Measurements from ENCODE around the gene SUFU. TPM values are rescaled to one million over a fixed set of nuclear protein-coding genes. Genes with fewer than 3 reads are reported as not detected.
A peak's percentile ranks its signal among the peaks of the same experiment; 100 is the strongest.

SUFU gene
- total RNA-seq, 1 experiment from 2014 or later, result 4.0 TPM

DNA sequence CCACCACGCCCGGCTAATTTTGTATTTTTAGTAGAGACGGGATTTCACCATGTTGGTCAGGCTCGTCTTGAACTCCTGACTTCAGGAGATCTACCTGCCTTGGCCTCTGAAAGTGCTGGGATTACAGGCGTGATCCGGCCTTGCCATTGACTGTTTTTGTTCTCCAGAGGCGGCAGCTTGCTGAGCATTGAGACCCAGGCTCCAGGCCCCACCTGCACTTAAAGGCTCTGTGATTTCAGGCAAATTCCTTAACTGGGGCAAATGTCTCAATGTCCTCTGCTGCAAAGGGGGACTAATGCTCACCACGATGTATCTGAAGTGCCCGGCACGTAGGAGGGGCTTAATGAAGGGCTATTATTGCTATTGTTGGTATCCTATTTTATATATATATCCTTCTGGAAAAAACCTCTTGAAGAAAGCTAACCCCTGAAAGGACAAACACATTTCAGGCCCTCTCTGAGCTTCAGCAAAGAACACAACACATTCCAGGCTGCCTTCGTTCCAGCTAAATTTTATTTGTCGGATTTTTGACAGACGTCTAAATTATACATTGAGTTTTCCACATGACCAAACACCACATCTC lies 169.6 kb downstream of the SUFU start:
- no peak for DNase-seq (ENCODE audit: low read depth)

GRCh38 chr10:102673819-102674511 lies 170.2 kb downstream of the SUFU start:
- peak; percentile 84 for DNase-seq (ENCODE audit: low read depth)

- no peak for DNase-seq (ENCODE audit: low read depth)
These were observed 170.8 kb downstream of the SUFU start for GRCh38 chr10:102674566-102674965.

DNA sequence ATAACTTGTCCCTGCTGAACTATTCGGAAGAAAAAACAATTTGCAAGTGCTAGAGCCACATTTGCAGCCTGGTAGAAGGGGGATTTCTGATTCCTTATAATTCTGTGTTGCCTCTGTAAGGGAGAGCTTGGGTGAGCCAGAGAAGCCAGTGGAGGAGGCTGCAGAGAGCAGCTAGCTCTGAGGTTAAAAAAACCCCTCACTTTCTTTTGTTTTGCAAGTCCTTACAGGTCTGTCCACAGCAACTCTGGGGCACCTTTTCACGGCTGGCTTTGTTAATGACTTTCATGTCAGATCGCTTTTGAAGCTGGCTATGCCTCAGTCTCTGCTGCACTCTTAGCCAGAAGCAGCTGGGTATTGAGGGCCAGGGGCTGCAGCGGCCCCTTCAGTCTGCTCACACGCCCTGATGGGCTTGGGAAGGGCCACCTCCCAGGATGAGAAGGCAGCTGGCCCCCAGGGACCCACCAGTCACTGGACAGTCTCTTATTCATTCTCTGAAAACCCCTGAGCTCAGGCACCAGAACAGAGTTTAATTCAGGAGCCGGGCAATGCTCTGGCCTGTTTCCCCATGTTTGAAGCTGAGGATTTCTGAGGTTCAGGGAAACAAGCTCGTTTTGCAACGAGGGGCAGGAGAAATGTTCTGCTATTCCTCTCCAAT lies 171.4 kb downstream of the SUFU start:
- DNase-seq (ENCODE audit: low read depth), result no peak

DNA sequence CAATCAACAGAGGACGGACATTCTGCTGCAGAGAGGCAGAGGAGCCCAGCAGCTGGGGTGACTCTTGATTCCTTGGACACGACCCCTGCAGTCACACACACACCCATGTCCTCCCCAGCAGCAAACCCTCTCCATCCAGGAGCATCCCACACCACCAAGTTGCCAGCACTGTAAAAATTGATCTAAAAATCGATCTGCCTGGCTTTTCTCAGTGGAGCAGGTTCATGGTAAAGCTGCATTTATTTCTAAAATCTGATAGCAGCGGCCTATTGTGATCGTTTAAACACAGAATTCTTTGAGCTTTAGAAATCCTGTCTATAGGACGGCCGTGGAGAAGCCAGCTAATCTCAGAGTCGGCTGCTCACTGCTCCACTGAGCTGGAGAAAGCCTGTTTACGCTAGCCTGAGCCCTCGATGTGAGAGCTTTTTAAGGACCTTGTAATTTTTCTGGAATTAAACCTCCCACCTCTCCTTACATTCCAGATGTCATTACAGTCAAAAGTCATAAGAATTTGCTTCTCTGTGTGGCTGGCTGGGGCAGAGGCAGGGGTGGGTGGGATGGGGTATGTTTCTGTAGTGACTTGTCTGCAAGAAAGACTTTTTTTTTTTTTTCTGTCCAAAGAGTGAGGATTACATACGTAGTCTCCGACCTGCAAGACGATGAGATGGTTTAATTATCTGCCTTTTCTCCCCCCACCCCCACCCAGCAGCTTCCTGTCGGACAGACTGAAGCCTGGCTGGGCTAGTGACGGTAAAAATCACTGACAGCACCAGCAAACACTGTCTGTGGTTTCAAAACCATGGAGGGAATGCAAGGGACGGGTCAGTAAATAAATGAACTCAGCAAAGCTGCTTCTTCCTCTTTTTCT lies 172.1 kb downstream of the SUFU start:
- DNase-seq (ENCODE audit: low read depth), result peak; percentile 78

DNA sequence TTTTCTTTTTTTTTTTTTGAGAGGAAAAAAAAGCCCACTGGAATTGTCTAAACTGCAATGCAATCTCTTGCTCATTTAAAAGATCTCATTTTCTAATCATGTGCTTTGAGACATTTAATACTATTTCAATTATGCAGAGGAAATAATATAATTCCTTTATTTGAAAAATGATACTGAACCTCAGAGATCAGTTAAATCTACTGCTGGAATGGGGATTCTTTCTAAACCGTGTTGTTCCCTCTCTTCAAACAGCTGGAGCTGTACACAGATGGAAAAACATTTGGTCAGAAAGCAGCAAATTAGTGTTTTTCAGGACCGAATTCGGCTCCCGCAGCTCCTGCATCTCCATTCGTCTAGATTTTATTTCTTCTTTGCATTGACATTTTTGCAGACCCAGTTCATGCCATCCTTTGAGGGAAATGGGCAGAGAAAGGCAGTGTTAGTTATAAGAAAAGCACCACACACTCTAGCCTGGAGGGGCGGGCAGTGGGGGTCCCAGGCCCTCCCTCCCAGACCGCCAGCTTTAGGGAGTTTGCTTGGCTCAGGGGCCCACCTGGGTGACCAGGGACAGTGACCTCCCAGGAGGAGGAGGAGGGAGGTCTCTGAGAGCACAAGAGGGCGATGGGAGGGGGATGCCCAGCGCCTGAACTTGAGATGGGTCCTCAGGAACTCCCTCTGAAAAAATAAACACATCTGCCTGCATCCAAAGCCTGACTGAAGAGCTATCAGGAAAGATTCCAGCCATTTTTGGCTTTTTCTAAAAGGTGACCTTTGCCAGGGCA lies 173.0 kb downstream of the SUFU start:
- no peak for DNase-seq (ENCODE audit: low read depth)

- no peak for DNase-seq (ENCODE audit: low read depth)
These were observed 173.7 kb downstream of the SUFU start for GRCh38 chr10:102677331-102678067.

- DNase-seq (ENCODE audit: low read depth), result no peak
These were observed 174.3 kb downstream of the SUFU start for GRCh38 chr10:102678068-102678400.

DNA sequence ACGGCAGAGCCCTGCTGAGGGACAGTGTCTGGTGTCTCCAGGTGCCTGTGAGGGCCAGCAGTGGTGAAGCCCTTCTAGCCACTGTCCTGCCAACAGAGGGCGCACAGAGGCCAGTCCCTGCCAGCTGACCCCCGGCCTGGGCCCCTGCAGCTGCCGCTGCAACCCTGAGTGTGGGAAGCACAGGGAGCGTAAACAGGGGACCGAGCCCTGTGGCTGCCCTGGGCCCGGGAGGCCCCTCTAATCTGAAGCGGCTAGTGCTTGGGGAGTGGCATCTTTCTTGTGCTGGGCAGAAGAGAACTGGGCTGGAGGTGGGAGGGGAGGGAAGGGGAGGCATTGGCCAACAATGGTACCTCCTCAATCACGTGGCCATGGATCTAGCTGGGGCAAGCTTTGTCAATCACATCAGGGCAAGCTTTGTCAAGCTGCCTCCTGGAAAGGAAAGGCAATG lies 175.1 kb downstream of the SUFU start:
- peak; percentile 51 for DNase-seq (ENCODE audit: low read depth)

DNA sequence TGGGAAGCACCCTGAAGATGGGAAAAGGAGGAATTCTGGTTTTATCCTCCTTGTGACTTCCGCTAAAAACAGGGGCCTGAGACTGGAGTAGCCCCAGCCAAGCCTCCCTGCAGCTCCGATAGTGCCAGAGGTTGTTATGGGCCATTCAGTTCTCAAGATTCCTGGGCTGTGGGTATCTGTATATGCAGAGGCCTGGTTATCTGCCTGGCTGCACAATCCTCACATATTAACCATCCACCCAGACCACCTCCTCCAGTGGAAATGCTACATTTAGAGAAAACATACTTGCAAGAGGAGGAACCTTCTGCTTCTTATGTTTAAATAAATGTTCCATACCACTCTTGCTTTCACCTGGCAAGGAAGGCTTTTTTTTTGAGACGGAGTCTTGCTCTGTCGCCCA lies 175.8 kb downstream of the SUFU start:
- DNase-seq (ENCODE audit: low read depth), result no peak

GRCh38 chr10:102681696-102682095 lies 177.9 kb downstream of the SUFU start:
- DNase-seq (ENCODE audit: low read depth), result no peak

- DNase-seq (ENCODE audit: low read depth), result no peak
These were observed 178.6 kb downstream of the SUFU start for GRCh38 chr10:102682416-102682815.

DNA sequence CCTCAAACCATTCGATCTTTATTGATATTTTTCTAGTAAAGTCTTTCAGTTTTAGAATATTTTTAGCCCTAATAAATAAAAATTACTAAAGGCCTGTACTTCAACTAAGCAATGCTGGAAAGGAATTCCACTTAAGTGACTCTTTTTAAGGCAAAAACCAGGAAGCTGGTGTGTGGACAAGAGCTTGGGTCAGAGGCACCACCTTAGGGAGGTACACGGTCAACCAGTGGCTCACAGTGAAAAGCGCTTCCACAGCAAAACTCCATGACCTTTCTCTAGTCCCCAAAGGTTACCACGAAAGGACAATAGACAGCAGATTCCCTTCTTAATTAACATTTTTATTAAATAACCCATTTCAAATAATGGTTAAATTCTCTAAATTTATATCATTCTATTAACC lies 179.2 kb downstream of the SUFU start:
- DNase-seq (ENCODE audit: low read depth), result no peak

Other genes with a start within 250 kb of the SUFU start
- 19.9 and 28.9 TPM in 2 replicates for gene NFKB2, start 108.3 kb upstream of the SUFU start, total RNA-seq (2014; rRNA removed; shearing (Covaris generic))
- gene PSD, start 85.2 kb upstream of the SUFU start, total RNA-seq (2014; rRNA removed; shearing (Covaris generic)), result 0.24 and 1.5 TPM in 2 replicates
- 5.3 and 6.1 TPM in 2 replicates for gene FBXL15, start 83.1 kb upstream of the SUFU start, total RNA-seq (2014; rRNA removed; shearing (Covaris generic))
- gene CUEDC2, start 71.4 kb upstream of the SUFU start, total RNA-seq (2014; rRNA removed; shearing (Covaris generic)), result 43.4 and 53.6 TPM in 2 replicates
- not detected in 2 replicates for gene C10orf95, start 52.4 kb upstream of the SUFU start, total RNA-seq (2014; rRNA removed; shearing (Covaris generic))
- 116 and 179 TPM in 2 replicates for gene ACTR1A, start 1.3 kb upstream of the SUFU start, total RNA-seq (2014; rRNA removed; shearing (Covaris generic))
- 39.3 and 52.8 TPM in 2 replicates for gene TRIM8, start 140.5 kb downstream of the SUFU start, total RNA-seq (2014; rRNA removed; shearing (Covaris generic))
- 11.1 and 12.3 TPM in 2 replicates for gene ARL3, start 210.4 kb downstream of the SUFU start, total RNA-seq (2014; rRNA removed; shearing (Covaris generic))
- gene SFXN2, start 210.7 kb downstream of the SUFU start, total RNA-seq (2014; rRNA removed; shearing (Covaris generic)), result 1.4 and 1.8 TPM in 2 replicates
- 16.8 and 22.5 TPM in 2 replicates for gene WBP1L, start 240.0 kb downstream of the SUFU start, total RNA-seq (2014; rRNA removed; shearing (Covaris generic))

Measured in RPMI7951 (cell line).